Dedifferentiated amniotic fluid mesenchymal stem cell (primary cell): ENCODE results near the gene THOC1.
"Not testable (repeated sequence)": the region's sequence is repeated elsewhere in the genome, so short reads cannot be mapped to it uniquely, and the experiment has no call there.

Experiments used
- DNase-seq: peaks from one replicate; pipeline ENCODE4 v3.0.0-alpha.2; 2016; ENCODE audit errors: extremely low spot score

Gene THOC1

DNA sequence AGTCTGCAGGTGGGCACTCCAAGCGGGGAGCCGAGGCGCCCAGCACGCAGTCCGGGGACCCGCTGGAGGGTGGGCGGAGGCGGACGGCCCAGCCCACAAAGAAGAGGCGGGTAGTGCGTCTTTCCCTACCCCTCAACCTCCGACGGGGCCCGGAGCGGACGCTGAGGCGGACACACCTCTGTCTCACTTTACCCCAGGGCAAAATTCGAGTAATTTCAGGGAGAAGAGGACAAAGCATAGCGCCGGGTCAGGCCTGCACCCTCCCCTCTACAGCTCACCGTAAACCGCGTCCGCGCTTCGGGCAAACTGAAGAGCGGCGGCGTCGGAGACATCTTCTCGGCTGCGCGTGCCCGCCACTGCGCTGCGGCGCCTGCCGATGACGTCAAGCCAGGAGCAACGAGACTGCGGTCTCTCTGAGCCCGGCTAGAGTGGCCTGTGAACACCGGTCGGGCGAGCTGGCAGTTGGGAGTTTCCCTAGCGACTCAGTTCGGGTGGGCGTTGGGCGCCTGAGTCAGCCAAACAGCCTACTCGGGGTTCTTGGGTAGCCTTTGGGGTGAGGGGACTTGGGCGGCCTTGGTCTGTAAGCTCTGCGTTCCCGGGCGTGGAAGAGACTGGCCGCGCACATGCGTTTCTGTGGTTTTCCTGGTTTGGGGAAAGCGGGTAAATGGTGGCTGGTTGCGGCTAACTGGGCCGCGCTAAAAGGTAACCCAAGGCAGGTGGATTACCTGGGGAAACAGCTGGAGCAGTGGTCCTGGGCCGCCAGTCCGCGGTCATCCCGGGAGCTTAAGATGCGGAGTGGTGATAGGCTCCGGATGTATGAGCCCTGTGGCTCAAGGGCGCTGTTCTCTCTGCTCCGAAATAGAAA lies at the start of gene THOC1:
THOC1 (minus strand) TSS at position 360 of the 865 bp plus-strand sequence; CDS start at position 332, 28 bp downstream.
- DNase-seq: peak; percentile 92

DNA sequence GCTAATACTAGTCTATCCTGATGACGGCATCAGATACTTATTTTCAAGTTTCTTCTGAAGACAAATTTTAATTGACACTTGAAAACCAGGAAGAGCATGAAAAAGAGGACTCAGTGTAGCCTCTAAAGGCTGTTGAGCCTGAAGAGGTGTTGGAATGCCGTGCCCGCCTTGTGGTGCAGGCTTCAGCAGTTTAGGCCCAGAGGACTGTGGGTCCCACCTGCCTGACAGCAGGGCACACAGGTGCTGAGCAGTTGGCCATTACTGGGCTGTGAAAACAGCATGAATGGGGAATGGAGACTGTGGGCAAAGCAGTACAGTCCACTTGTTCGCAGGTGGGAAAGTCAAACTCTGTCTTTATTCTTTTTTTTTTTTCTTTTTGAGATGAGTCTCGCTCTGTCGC lies 49.8 kb upstream of the THOC1 start:
- DNase-seq: no peak

DNA sequence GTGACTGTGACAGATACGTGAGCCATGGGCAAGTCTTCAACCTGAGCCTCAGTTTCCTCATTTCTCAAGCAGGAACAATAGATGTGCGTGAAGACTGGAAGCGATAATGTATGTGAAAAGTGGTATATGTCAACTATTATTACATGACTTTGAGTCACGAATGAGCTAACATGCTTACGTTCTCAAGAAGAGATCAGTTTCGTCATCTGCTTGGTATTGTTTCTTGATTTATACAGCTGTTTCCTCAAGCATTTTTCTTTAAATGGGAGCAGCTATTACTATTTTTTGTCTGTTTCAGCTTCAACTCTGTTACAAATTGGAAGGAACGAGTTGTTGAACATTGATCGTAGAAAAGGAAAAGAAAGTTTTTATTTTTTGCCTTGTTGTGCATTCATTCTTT lies 48.5 kb upstream of the THOC1 start:
- DNase-seq: no peak

DNA sequence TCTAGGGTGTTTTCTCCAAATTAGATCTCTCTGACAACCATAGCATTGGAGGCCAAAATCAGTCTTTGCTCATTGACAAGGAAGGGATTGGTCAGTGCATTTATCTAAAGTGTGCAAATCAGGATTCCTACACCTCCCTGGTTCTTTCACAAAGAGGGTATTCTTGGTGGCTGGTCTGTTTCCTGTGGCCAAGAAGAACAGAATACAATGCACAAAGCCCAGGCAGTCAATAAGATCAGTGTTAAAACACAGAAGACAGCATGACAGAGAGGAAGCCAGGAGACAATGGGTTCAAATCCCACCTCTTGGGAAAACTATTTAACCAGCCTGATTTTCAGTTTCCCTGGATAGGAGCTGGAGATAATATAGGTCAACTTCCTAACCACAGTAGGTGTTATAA lies 46.1 kb upstream of the THOC1 start:
- DNase-seq: no peak

- DNase-seq: no peak
These were observed 44.6 kb upstream of the THOC1 start for GRCh38 chr18:312415-312814.

DNA sequence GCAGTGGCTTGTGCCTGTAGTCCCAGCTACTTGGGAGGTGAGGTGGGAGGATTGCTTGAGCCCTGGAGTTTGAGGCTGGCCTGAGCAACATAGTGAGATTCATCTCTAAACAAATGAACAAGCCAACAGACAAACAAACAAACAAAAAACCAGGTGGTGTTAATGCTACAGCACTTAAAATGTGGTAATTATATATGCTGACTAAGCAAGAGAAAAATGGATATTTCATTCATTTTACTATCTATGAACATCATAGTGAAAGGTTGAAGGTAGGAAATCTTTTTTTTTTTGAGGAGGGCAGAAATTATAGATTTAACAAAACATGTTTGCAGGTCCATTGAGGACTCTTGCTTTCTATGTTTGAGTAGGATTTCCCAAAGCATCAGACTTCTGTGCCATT lies 42.2 kb upstream of the THOC1 start:
- DNase-seq: no peak

- DNase-seq: not testable (repeated sequence)
These were observed 40.2 kb upstream of the THOC1 start for GRCh38 chr18:308086-308485.

GRCh38 chr18:306608-307255 lies 38.9 kb upstream of the THOC1 start:
- DNase-seq: no peak

DNA sequence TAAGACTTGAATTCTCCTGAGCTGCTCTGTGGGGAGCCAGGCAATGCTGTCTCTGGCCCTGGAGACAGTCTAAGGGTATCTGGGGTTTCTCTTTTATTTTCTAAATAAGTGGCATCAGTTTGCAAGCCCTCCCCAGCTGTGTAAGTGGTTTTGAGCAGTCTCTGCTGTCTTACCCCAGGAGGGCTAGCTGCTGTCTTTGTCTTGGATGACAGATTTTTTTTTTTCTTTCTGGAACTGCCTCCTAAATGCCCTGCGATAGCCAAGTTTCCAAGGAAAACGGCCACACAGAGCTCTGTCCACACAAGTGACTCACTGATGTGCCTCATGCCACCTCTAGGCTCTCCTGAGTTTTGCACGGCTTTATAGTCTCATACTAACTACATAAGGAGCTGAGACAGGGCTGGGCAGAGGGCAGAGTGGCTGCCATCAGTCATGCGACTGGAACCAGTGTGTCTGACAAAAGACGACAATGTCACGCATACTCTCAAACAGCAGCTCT lies 37.2 kb upstream of the THOC1 start:
- DNase-seq: no peak

DNA sequence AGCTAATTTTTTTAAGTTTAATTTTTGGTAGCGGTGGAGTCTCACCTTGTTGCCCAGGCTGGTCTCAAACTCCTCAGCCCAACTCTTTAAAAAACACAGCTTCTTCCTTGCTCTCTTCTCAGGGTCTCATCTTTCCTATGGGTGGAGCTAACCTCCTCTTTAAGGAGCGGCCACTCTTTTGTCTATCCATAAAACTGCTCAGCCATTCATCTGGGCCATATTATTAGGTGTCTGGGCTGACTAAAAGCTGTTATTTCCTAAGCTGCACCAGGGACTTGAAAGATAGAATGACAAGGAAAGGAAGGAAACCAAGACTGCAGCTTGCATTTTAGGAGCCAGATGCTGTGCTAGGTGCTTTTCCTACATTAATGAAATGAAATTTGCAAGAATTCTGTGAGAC lies 35.8 kb upstream of the THOC1 start:
- DNase-seq: no peak

DNA sequence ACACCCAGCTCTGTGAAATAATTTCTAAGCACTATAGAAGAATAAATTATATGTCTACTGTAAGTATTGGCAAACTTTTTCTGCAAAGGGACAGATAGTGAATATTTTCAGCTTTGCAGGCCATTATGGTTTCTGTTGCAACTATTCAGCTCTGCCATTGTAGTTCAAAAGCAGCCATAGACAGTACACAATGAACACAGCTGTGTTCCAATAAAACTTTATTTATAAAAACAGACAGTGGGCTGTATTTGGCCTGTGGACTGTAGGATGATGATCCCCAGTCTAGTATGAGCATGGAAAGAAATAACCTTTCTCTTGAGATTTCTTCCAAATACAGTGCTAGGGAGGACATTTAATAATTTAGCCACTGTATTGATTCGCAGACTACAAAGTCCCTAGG lies 35.2 kb upstream of the THOC1 start:
- no peak for DNase-seq

- no peak for DNase-seq
These were observed 34.2 kb upstream of the THOC1 start for GRCh38 chr18:302097-302496.

DNA sequence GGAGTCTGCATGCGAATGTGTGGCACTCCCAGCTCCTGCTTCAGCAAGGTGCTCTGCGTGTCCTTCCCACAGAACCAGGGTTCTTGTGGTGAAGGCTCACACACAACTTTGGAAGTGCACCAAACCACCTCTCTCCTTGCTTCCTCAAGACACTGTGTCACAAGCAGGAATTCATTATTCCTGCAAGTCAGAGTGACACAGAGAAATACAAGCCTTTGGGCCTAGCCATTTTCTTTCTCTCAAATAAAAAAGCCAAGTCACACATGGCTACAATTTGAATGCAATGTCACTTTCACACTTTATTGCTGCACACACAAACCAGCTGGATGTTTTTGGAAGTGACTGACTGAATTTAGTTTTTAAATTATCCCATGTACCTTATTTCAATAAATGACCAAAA lies 30.1 kb upstream of the THOC1 start:
- no peak for DNase-seq

DNA sequence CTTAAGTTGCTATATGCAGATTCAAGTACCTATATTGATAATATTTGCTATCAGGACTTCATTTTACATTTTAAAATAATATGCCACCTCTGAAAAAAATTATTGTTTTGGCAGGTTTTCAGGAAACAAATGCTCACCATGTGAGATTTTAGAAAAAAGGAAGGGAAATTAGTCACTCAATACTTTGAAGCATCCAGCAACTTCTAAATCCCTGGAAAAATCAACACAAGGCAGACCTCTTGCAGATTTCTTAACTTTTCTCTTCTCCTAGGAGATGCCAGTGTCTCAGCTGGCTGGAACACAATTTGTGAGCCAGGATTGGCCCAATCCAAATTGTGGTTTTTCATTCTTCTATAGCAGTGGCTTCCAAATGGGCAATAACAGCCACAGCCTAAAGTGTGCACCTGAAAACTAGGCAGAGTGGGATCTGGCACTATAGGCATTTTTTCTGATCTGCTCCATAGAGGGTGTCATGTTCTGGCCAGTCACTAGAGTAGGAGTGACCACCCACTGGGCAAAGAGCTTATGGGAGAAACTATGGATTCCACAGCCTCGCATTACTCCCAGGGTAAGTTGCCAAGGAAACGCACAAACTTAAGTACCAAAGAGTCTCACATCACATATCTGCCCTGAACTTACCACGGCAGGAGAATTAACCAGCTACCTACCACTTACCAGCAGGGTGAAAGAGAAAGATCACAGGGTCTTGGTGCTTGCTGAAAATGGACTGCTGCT lies 28.1 kb upstream of the THOC1 start:
- no peak for DNase-seq

DNA sequence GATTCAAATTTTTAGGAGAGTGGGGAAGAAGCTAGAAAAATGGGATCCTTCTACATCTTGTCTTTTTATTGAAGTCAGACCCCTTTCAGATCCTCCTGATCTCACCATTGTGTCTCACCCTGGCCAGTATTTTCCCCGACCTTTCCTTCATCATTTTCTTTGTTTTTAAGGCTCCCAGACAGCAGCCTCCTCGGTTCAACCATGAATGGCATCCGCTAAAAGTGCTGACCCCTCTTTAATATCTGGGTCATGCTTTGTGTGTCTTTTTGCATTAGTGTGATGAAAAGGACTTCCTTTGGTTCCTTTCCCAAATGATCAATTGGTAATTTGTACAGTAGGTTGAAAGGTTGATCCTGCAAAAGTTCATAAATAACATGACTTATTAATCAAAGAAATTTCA lies 26.7 kb upstream of the THOC1 start:
- DNase-seq: no peak

DNA sequence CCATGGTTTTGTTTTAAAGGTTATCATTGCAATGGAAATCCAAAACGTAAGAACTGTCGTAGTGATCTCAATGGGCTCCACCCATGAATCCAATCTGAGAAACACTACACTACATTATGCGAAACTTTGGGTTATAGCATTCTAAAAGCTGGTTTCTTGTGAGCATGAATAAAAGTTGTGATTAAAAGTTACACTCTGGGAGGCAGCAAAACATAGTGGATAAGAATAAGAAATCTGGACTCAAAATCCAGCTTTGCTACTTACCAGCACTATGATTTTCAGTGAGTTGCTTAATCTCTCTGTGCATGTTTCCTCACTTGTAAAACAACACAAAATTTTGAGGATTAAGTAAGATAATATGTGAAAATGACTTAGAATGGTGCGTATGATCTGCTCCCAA lies 25.7 kb upstream of the THOC1 start:
- DNase-seq: peak; percentile 26

DNA sequence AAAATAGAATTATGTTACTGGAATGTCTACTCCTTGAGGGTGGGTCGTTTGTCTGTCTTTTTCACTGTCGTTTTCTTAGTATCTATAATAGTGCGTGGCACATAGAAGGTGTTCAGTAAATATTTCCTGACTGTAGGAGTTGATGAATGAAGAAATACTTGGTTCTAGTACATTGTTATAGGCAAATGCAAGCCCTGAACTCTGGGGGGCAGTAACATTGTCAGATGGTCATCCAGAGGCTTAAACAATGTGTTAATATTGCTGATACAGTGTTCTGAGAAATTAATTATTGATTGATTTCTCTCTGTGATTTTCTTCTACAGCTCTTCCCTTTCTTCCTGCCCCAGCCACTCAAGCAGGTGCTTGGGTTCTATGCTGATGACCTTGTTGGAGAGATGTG lies 24.4 kb upstream of the THOC1 start:
- no peak for DNase-seq

DNA sequence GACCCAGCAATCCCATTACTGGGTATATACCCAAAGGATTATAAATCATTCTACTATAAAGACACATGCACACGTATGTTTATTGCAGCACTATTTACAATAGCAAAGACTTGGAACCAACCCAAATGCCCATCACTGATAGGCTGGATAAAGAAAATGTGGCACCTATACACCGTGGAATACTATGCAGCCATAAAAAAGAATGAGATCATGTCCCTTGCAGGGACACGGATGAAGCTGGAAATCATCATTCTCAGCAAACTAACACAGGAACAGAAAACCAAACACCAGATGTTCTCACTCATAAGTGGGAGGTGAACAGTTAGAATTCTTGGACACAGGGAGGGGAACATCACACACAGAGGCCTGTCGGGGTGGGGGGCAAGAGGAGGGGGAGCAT lies 22.1 kb upstream of the THOC1 start:
- not testable (repeated sequence) for DNase-seq

DNA sequence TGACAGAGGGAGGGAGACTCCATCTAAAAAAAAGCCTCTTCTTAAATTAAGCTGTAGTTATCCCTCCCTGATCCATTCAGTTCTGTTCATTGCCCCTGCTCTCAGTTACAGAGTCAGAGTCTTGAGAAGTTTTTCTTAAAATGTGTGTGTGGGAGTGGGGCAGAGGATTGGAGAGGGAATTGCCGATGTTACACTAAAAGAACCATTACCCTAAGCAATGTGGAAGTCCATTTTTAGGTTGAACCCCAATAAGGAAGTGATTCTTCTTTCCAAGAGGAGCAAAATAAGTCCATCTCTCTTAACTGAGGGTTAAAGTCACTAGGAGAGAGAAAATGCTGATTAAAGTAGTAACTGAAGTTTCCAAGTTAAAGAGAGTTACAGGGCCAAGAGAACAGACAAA lies 21.2 kb upstream of the THOC1 start:
- no peak for DNase-seq

DNA sequence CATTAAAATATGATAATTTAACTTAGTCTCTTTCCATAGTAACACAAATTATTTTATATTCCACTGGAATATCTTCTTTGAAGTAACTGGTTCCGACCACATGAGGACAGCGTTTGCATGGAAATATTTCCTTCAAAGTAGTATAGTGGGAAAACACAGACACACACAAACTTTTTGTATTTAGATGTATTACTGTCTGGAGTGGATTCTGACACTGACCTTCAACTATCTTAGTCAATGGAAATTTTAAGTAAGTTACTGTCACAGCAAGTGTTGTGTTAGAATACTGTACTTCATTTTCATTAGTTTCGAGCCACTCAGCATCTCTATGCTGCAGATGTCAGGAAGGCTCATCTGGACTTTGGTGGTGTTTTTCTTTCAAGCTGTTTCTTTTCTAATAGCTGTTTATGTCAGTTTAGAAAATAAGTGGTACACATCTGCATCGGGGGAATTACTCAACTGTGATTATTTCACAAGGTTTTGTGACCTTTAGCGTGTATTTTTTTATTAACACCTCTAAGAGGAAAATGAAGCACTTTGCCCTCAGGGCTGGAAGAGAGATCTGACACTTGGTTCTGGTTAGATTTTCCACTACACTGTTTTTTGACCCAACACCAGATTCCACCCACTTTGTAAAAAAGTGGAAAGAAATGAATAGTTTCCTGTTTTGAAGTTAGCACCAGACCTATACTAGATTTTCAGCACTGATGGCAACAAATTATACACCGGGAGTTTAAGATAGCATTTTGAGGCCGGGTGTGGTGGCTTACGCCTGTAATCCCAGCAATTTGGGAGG lies 18.9 kb upstream of the THOC1 start:
- peak; percentile 49 for DNase-seq

- no peak for DNase-seq
These were observed 18.0 kb upstream of the THOC1 start for GRCh38 chr18:285817-286216.

DNA sequence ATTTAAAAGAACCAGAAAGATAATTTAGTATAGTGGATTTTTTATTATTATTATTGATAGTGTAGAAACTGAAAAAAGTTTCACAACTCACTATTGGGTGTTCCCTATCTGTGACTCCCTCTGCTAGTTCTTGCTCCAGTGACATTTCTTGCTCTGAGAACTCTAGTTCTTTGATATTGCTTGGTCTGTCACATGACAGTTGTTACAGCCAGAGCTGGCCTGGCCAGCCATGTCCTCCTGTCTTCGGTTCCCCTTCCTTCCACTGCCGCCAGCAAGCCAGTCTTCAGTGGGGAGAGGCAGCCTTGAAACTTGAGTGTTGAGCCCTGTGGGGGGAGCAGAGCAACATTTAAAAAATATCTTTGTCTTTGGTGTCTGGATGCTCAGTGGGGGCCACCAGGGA lies 7.6 kb upstream of the THOC1 start:
- no peak for DNase-seq
